Thymus (tissue), 11 donors: ENCODE results near the gene TRIP12. TPM values are rescaled to one million over a fixed set of nuclear protein-coding genes. Genes with fewer than 3 reads are reported as not detected.

Source experiments
- DNase-seq, 9 donors: peaks; one replicate each; pipeline ENCODE4 v3.0.0-alpha.2; 2013; ENCODE audit warnings: low spot score in 9 of 9, low read depth in 6 of 9, missing footprints in 1 of 9
- H3K27ac ChIP-seq, 2 donors: one replicate each; pipeline ENCODE4 v1.5.1; 2013; ENCODE audit warnings: control low read depth in 1 of 2, low read depth in 1 of 2, low read length in 1 of 2, mild to moderate bottlenecking in 1 of 2, moderate library complexity in 1 of 2
- H3K27me3 ChIP-seq, 2 donors: one replicate each; pipeline ENCODE4 v1.5.1; 2013; ENCODE audit warnings: low read length in 1 of 2; ENCODE audit not compliant: control insufficient read depth in 2 of 2, insufficient read depth in 1 of 2
- H3K36me3 ChIP-seq, 2 donors: one replicate each; pipeline ENCODE4 v1.5.1; 2013; ENCODE audit warnings: low read length in 1 of 2, mild to moderate bottlenecking in 1 of 2, moderate library complexity in 1 of 2; ENCODE audit not compliant: control insufficient read depth in 2 of 2, insufficient read depth in 2 of 2
- H3K4me1 ChIP-seq, 2 donors: one replicate each; pipeline ENCODE4 v1.5.1; 2013; ENCODE audit warnings: low read length in 2 of 2; ENCODE audit not compliant: control insufficient read depth in 2 of 2, insufficient read depth in 2 of 2
- H3K4me3 ChIP-seq, 2 donors: one replicate each; pipeline ENCODE4 v1.5.1; 2013; ENCODE audit warnings: low read length in 2 of 2, control low read depth in 1 of 2, mild to moderate bottlenecking in 1 of 2
- H3K9me3 ChIP-seq, 2 donors: one replicate each; pipeline ENCODE4 v1.5.1; 2013; ENCODE audit warnings: low read length in 1 of 2, mild to moderate bottlenecking in 1 of 2; ENCODE audit not compliant: control insufficient read depth in 2 of 2, insufficient read depth in 1 of 2
- WGBS: extraction: QIAGEN DNeasy Blood & Tissue Kit; methylation state at CpG from one replicate; pipeline ENCODE4 v1.1.7; 2013; 5-methylcytosine and 5-hydroxymethylcytosine counted together
- polyA plus RNA-seq: library from polyadenylated mRNA; stranded (reverse); fragments of 200-250 nt; gene quantifications from one replicate; pipeline ENCODE4 v1.2.3, GENCODE V29; 2013
- total RNA-seq: library from RNA; stranded (reverse); fragments of 120-200 nt; gene quantifications from one replicate; pipeline ENCODE4 v1.2.4, GENCODE V29; 2013
- donor health status: healthy.

TRIP12 gene
- total and polyA plus RNA-seq, 2 donors = 37.7 to 119 TPM

- Histone ChIP-seq H3K27ac (no peak overlapping the region), H3K4me1 (peaks cover 12 to 22% of the 10 kb centered on the region in 2 donors), H3K27me3 (peaks cover 41 to 65% of the 10 kb centered on the region in 2 donors), H3K4me3 (no peak overlapping the region), H3K9me3 (peaks cover 0 to 3% of the 10 kb centered on the region in 2 donors), H3K36me3 (no peaks in the 10 kb centered on the region)
- WGBS = 9% methylated on average over 4 of the region's 4 CpGs
- DNase-seq = peak in 6 of 9 donors; percentile 26 to 69 (median 40)
Observed at GRCh38 chr2:229715895-229716507, 205.8 kb downstream of the TRIP12 start.

- Histone ChIP-seq H3K4me1 (peaks cover 12 to 22% of the 10 kb centered on the region in 2 donors), H3K27me3 (peaks cover 46 to 73% of the 10 kb centered on the region in 2 donors), H3K4me3 (peak overlapping the region; percentile 20 to 48), H3K9me3 (peaks cover 0 to 3% of the 10 kb centered on the region in 2 donors), H3K36me3 (no peaks in the 10 kb centered on the region), H3K27ac (no peak overlapping the region)
- WGBS = 2% methylated on average over 60 of the region's 60 CpGs
- peak in 7 of 9 donors; percentile 14 to 65 (median 32) for DNase-seq
Observed at GRCh38 chr2:229714736-229715541, 206.9 kb downstream of the TRIP12 start.

- Histone ChIP-seq H3K27me3 (peaks cover 46 to 73% of the 10 kb centered on the region in 2 donors), H3K27ac (no peak within 1 kb of the TSS), H3K4me3 (peak within 1 kb of the TSS; percentile 20 to 48), H3K36me3 (no peaks in the 10 kb centered on the region), H3K9me3 (peaks cover 0 to 3% of the 10 kb centered on the region in 2 donors), H3K4me1 (peaks cover 12 to 22% of the 10 kb centered on the region in 2 donors)
- DNase-seq = peak in 5 of 9 donors; percentile 17 to 58 (median 51)
- WGBS = under 1% methylated on average over 84 of the region's 84 CpGs
Observed at GRCh38 chr2:229714080-229714735, 207.6 kb downstream of the TRIP12 start, which contains the start of gene DNER. DNER (minus strand) TSS chr2:229714555; CDS start chr2:229714423, 132 bp downstream.

Other genes with a start within 250 kb of the TRIP12 start
- 0.09 TPM for gene DNER, start 207.5 kb downstream of the TRIP12 start, total RNA-seq
- 0.59 TPM for gene DNER, start 207.5 kb downstream of the TRIP12 start, polyA plus RNA-seq
- gene FBXO36, start 494 bp upstream of the TRIP12 start, total RNA-seq = 2.0 TPM
- 1.8 TPM for gene FBXO36, start 494 bp upstream of the TRIP12 start, polyA plus RNA-seq
- gene SLC16A14, start 146.9 kb upstream of the TRIP12 start, total RNA-seq = 3.5 TPM
- gene SLC16A14, start 146.9 kb upstream of the TRIP12 start, polyA plus RNA-seq = 4.4 TPM